BLaER1 treated with 17β-estradiol and CSF1 and Interleukin-3, amounts not matched to agents 10 nM and 100 nM (cell line): ENCODE data around the gene XRCC6.
"Not testable (repeated sequence)": the region's sequence is repeated elsewhere in the genome, so short reads cannot be mapped to it uniquely, and the experiment has no call there.

Source experiments
- H3K27ac ChIP-seq, 11 experiments: shearing (Covaris generic); formaldehyde crosslinking; 2 replicates each; pipeline ENCODE4 v1.8.1; 2022
- H3K27me3 ChIP-seq, 11 experiments: shearing (Covaris generic); formaldehyde crosslinking; 2 replicates each; pipeline ENCODE4 v1.8.1; 2022
- H3K36me3 ChIP-seq, 11 experiments: shearing (Covaris generic); formaldehyde crosslinking; 2 replicates each; pipeline ENCODE4 v1.8.1; 2022
- H3K4me1 ChIP-seq, 10 experiments: shearing (Covaris generic); formaldehyde crosslinking; 2 replicates each; pipeline ENCODE4 v1.8.1; 2022
- H3K4me2 ChIP-seq, 11 experiments: shearing (Covaris generic); formaldehyde crosslinking; 2 replicates each; pipeline ENCODE4 v1.8.1; 2022
- H3K4me3 ChIP-seq, 10 experiments: shearing (Covaris generic); formaldehyde crosslinking; 2 replicates each; pipeline ENCODE4 v1.8.1; 2022
- H3K9ac ChIP-seq, 11 experiments: shearing (Covaris generic); formaldehyde crosslinking; 2 replicates each; pipeline ENCODE4 v1.8.1; 2022
- H3K9me3 ChIP-seq, 11 experiments: shearing (Covaris generic); formaldehyde crosslinking; replicated peaks in 1 of 11; 2 replicates each; pipeline ENCODE4 v1.8.1; 2022
- H4K20me1 ChIP-seq, 11 experiments: shearing (Covaris generic); formaldehyde crosslinking; 2 replicates each; pipeline ENCODE4 v1.8.1; 2022
- Cebpa-rat ChIP-seq, 11 experiments: shearing (Covaris generic); IDR thresholded peaks; 2 replicates each; pipeline ENCODE4 v1.8.1; 2022

XRCC6 gene

GRCh38 chr22:41621099-41621910 lies at the start of gene XRCC6:
XRCC6 (plus strand) TSS chr22:41621295; CDS start chr22:41622005, 710 bp downstream.
- H3K4me2 ChIP-seq: peak within 1 kb of the TSS; percentile 93 to 99 (median 97)
- no peak for TF ChIP-seq Cebpa-rat (IDR thresholded peaks at IDR 0.05)

GRCh38 chr22:41571786-41572185 lies 49.3 kb upstream of the XRCC6 start:
- Histone ChIP-seq H4K20me1 (peaks cover 0 to 25% (median 0%) of the 10 kb centered on the region in 11 experiments; a peak in 5 of 22 replicates), H3K27ac (no peak overlapping the region), H3K36me3 (peaks cover 0 to 12% (median 0%) of the 10 kb centered on the region in 11 experiments; a peak in 2 of 22 replicates), H3K27me3 (no peaks in the 10 kb centered on the region), H3K9ac (no peak overlapping the region), H3K4me3 (no peak overlapping the region), H3K4me2 (no peak overlapping the region), H3K4me1 (peaks cover 0 to 11% (median 0%) of the 10 kb centered on the region in 10 experiments; a peak in 6 of 20 replicates), H3K9me3 (no peaks in the 10 kb centered on the region)
- TF ChIP-seq Cebpa-rat (IDR thresholded peaks at IDR 0.05): no peak

More at GRCh38 chr22:41621099-41621910, at the start of gene XRCC6:
- Histone ChIP-seq H4K20me1 (peaks cover 11 to 92% (median 75%) of the 10 kb centered on the region in 11 experiments; a peak in 20 of 22 replicates), H3K9me3 (no peaks in the 10 kb centered on the region), H3K36me3 (peaks cover 36 to 46% (median 44%) of the 10 kb centered on the region in 11 experiments), H3K4me3 (peak within 1 kb of the TSS; percentile 75 to 92 (median 86)), H3K4me1 (peaks cover 22 to 40% (median 33%) of the 10 kb centered on the region in 10 experiments), H3K9ac (peak within 1 kb of the TSS; percentile 91 to 98 (median 94)), H3K27ac (peak within 1 kb of the TSS; percentile 86 to 97 (median 92)), H3K27me3 (no peaks in the 10 kb centered on the region)

- H4K20me1 ChIP-seq: peaks cover 0 to 25% (median 0%) of the 10 kb centered on the region in 11 experiments; a peak in 5 of 22 replicates
- not testable (repeated sequence) for H3K4me2 ChIP-seq, H3K9me3 ChIP-seq, H3K27ac ChIP-seq, H3K9ac ChIP-seq, H3K4me3 ChIP-seq, H3K27me3 ChIP-seq
- H3K4me1 ChIP-seq: peaks cover 0 to 17% (median 4%) of the 10 kb centered on the region in 10 experiments; a peak in 11 of 20 replicates
- H3K36me3 ChIP-seq: peaks cover 0 to 15% (median 0%) of the 10 kb centered on the region in 11 experiments; a peak in 4 of 22 replicates
These were observed 48.8 kb upstream of the XRCC6 start for GRCh38 chr22:41572305-41572704.

GRCh38 chr22:41573677-41574076 lies 47.4 kb upstream of the XRCC6 start:
- TF ChIP-seq Cebpa-rat (IDR thresholded peaks at IDR 0.05): no peak
- Histone ChIP-seq H4K20me1 (peaks cover 0 to 39% (median 0%) of the 10 kb centered on the region in 11 experiments; a peak in 6 of 22 replicates), H3K4me2 (no peak overlapping the region), H3K4me3 (no peak overlapping the region), H3K27ac (no peak overlapping the region), H3K27me3 (no peaks in the 10 kb centered on the region), H3K9ac (no peak overlapping the region), H3K36me3 (peaks cover 0 to 28% (median 0%) of the 10 kb centered on the region in 11 experiments; a peak in 7 of 22 replicates), H3K9me3 (no peaks in the 10 kb centered on the region), H3K4me1 (peaks cover 0 to 21% (median 7%) of the 10 kb centered on the region in 10 experiments; a peak in 11 of 20 replicates)

GRCh38 chr22:41574847-41575381 lies 46.2 kb upstream of the XRCC6 start:
- Histone ChIP-seq H3K27ac (no peak overlapping the region), H3K4me3 (no peak overlapping the region), H3K4me2 (no peak overlapping the region), H3K4me1 (peaks cover 0 to 17% (median 7%) of the 10 kb centered on the region in 10 experiments; a peak in 11 of 20 replicates), H3K27me3 (no peaks in the 10 kb centered on the region), H3K9ac (peak overlapping the region in 1 of 11 experiments; percentile 18; a peak in 2 of 22 replicates), H3K36me3 (peaks cover 0 to 40% (median 8%) of the 10 kb centered on the region in 11 experiments; a peak in 12 of 22 replicates), H4K20me1 (peaks cover 0 to 51% (median 0%) of the 10 kb centered on the region in 11 experiments; a peak in 6 of 22 replicates), H3K9me3 (no peaks in the 10 kb centered on the region)
- no peak for TF ChIP-seq Cebpa-rat (IDR thresholded peaks at IDR 0.05)

GRCh38 chr22:41575533-41575932 lies 45.6 kb upstream of the XRCC6 start:
- Histone ChIP-seq H3K27ac (no peak overlapping the region), H3K4me3 (no peak overlapping the region), H4K20me1 (peaks cover 0 to 57% (median 0%) of the 10 kb centered on the region in 11 experiments; a peak in 6 of 22 replicates), H3K4me2 (no peak overlapping the region), H3K4me1 (peaks cover 0 to 17% (median 7%) of the 10 kb centered on the region in 10 experiments; a peak in 11 of 20 replicates), H3K27me3 (no peaks in the 10 kb centered on the region), H3K9me3 (no peaks in the 10 kb centered on the region), H3K36me3 (peaks cover 0 to 46% (median 10%) of the 10 kb centered on the region in 11 experiments; a peak in 13 of 22 replicates), H3K9ac (peak overlapping the region in 1 of 11 experiments; percentile 18; a peak in 2 of 22 replicates)
- no peak for TF ChIP-seq Cebpa-rat (IDR thresholded peaks at IDR 0.05)

GRCh38 chr22:41576877-41577276 lies 44.2 kb upstream of the XRCC6 start:
- Histone ChIP-seq H3K4me1 (peaks cover 0 to 17% (median 7%) of the 10 kb centered on the region in 10 experiments; a peak in 11 of 20 replicates), H3K9ac (0 out of 22 replicates have a peak overlapping the region, but pooled peaks of 1 of the 11 experiments have one; percentile 31), H3K27me3 (no peaks in the 10 kb centered on the region), H3K36me3 (peaks cover 0 to 56% (median 10%) of the 10 kb centered on the region in 11 experiments; a peak in 13 of 22 replicates), H3K27ac (no peak overlapping the region), H3K9me3 (no peaks in the 10 kb centered on the region), H3K4me2 (peak overlapping the region in 7 of 11 experiments; percentile 0 to 40 (median 27); a peak in 12 of 22 replicates), H4K20me1 (peaks cover 0 to 60% (median 0%) of the 10 kb centered on the region in 11 experiments; a peak in 7 of 22 replicates), H3K4me3 (no peak overlapping the region)
- no peak for TF ChIP-seq Cebpa-rat (IDR thresholded peaks at IDR 0.05)

- peaks cover 0 to 70% (median 0%) of the 10 kb centered on the region in 11 experiments; a peak in 8 of 22 replicates for H4K20me1 ChIP-seq
- peaks cover 0 to 68% (median 19%) of the 10 kb centered on the region in 11 experiments; a peak in 13 of 22 replicates for H3K36me3 ChIP-seq
- H3K4me1 ChIP-seq: peaks cover 0 to 17% (median 7%) of the 10 kb centered on the region in 10 experiments; a peak in 11 of 20 replicates
- no peaks in the 10 kb centered on the region for H3K9me3 ChIP-seq
- no peak overlapping the region for H3K27ac ChIP-seq
- H3K9ac ChIP-seq: no peak overlapping the region
- no peak overlapping the region for H3K4me2 ChIP-seq
- H3K27me3 ChIP-seq: no peaks in the 10 kb centered on the region
- TF ChIP-seq Cebpa-rat (IDR thresholded peaks at IDR 0.05): no peak
- no peak overlapping the region for H3K4me3 ChIP-seq
These were observed 43.0 kb upstream of the XRCC6 start for GRCh38 chr22:41578114-41578513.
